ENCODE data around the gene TAGLN2. TPM values are rescaled to one million over a fixed set of nuclear protein-coding genes. Genes with fewer than 3 reads are reported as not detected.

Gene TAGLN2
- total and polyA plus RNA-seq, 10 of the 15 experiments (the other 5 are each of a cell fraction or from before 2014, with no cell fraction given), result 155 to 611 (median 363) TPM

DNA sequence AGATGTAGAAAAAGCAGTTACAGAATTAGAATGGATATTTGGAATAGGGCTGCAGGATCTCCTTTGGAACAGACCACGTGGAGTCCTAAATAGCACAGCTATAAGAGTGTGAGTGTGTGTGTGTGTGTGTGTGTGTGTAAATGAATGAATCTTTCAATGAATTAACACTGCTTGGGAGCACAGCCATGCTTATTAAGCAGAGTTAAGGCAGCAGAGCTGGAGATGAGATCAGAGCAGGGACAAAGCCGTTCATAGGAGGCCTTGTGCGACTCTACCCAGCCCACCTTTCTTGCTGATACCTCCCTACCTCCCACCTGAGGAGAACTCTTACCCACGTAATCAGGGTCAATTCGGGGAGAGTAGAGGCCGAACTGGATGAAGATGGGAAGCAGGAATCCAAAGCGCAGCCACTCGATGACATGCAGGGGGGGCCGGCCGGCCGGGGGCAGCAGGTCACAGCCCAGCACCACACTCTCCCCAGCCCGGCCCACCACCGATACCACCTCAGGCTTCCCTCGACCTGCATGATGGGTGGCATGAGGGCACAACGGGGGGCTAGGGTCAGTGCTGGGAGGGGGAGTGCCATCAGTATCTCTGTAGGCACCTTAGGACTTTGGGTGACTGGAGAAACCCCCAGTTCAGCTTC, 17.4 kb upstream of the TAGLN2 start:
- CTCF ChIA-PET, result interaction anchor here (0.8 kb wide), 1 partner anchor 64 kb away, joined by 3 read pairs; no protein-coding TSS in a partner anchor
- Histone ChIP-seq H2AFZ (ENCODE audit: control insufficient read depth, low read depth, low read length) (no peak overlapping the region), H3K9me3 (replicated peaks; ENCODE audit: control insufficient read depth, insufficient read depth, low read length) (no peaks in the 10 kb centered on the region), H3K79me2 (ENCODE audit: control insufficient read depth, insufficient read depth, low read length) (no peaks in the 10 kb centered on the region), H3K4me1 (ENCODE audit: control insufficient read depth, insufficient read depth, low read length) (peaks cover 7% of the 10 kb centered on the region), H3K27ac (ENCODE audit: control insufficient read depth, insufficient read depth) (no peak overlapping the region), H3K36me3 (ENCODE audit: control insufficient read depth in 2 of 2, insufficient read depth in 2 of 2, low read length in 1 of 2) (no peaks in the 10 kb centered on the region), H3K27me3 (replicated peaks in 1 of 2; ENCODE audit: control insufficient read depth in 2 of 2, insufficient read depth in 2 of 2, low read length in 1 of 2) (peaks cover 6 to 26% of the 10 kb centered on the region in 2 experiments), H3K4me2 (ENCODE audit: control insufficient read depth, insufficient read depth) (no peak overlapping the region), H3K4me3 (no peak overlapping the region), H4K20me1 (ENCODE audit: control insufficient read depth, insufficient read depth) (no peaks in the 10 kb centered on the region), H3K9ac (ENCODE audit: control insufficient read depth, insufficient read depth, low read length) (no peak overlapping the region)
- RAD21 ChIA-PET (ENCODE audit: unreplicated experiment), result no interaction called here
- no TSS peak for BruUV-seq (replicated peaks)
- in situ Hi-C loops (cut with MboI), result no loop called here
- ATAC-seq (no peak), FAIRE-seq (no peak), DNase-seq (ENCODE audit: low read depth, low spot score) (no peak)
- no peak for TF ChIP-seq DPF2 (IDR thresholded peaks at IDR 0.05)
- no peak for TF ChIP-seq RFX5 (IDR thresholded peaks at IDR 0.05; ENCODE audit: low read depth, low read length)
- TF ChIP-seq BHLHE40 (IDR thresholded peaks at IDR 0.05; ENCODE audit: borderline replicate concordance in 1 of 2, low read depth in 2 of 2, low read length in 1 of 2), result no peak
- no peak for TF ChIP-seq MEF2B (IDR thresholded peaks at IDR 0.05; ENCODE audit: partially characterized antibody, poor library complexity, severe bottlenecking)
- TF ChIP-seq POLR2A (IDR thresholded peaks at IDR 0.05; ENCODE audit: low read depth, low read length), result no peak
- no peak for TF ChIP-seq PAX5 (IDR thresholded peaks at IDR 0.05; ENCODE audit: borderline replicate concordance, low read depth, low read length)
- no peak for TF ChIP-seq SREBF1 (IDR thresholded peaks at IDR 0.05; ENCODE audit: low read length)
- TF ChIP-seq CBX5 (IDR thresholded peaks at IDR 0.05; ENCODE audit: low read depth), result no peak
- no peak for TF ChIP-seq NR2C1 (IDR thresholded peaks at IDR 0.05)
- TF ChIP-seq ASH2L (IDR thresholded peaks at IDR 0.05; ENCODE audit: borderline replicate concordance, low read depth), result no peak
- no peak for TF ChIP-seq SPI1 (IDR thresholded peaks at IDR 0.05; ENCODE audit: borderline replicate concordance, insufficient read depth, low read depth, low read length)
- no peak for TF ChIP-seq CHD4 (IDR thresholded peaks at IDR 0.05)
- no peak for TF ChIP-seq TAF1 (IDR thresholded peaks at IDR 0.05; ENCODE audit: borderline replicate concordance, low read depth, low read length)
- TF ChIP-seq, protein P1, sequence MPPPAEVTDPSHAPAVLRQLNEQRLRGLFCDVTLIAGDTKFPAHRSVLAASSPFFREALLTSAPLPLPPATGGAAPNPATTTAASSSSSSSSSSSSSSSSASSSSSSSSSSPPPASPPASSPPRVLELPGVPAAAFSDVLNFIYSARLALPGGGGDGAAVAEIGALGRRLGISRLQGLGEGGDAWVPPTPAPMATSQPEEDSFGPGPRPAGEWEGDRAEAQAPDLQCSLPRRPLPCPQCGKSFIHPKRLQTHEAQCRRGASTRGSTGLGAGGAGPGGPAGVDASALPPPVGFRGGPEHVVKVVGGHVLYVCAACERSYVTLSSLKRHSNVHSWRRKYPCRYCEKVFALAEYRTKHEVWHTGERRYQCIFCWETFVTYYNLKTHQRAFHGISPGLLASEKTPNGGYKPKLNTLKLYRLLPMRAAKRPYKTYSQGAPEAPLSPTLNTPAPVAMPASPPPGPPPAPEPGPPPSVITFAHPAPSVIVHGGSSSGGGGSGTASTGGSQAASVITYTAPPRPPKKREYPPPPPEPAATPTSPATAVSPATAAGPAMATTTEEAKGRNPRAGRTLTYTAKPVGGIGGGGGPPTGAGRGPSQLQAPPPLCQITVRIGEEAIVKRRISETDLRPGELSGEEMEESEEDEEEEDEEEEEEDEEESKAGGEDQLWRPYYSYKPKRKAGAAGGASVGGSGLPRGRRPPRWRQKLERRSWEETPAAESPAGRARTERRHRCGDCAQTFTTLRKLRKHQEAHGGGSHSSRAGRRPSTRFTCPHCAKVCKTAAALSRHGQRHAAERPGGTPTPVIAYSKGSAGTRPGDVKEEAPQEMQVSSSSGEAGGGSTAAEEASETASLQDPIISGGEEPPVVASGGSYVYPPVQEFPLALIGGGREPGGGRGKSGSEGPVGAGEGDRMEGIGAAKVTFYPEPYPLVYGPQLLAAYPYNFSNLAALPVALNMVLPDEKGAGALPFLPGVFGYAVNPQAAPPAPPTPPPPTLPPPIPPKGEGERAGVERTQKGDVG (CRISPR knock-in tag; IDR thresholded peaks at IDR 0.05), result no peak
- intact Hi-C loops (cut with micrococcal nuclease; ENCODE audit: unreplicated experiment), result no loop called here
- POLR2A ChIA-PET, result no interaction called here
- 36% methylated on average over 15 of the region's 15 CpGs for WGBS (ENCODE audit: insufficient coverage, insufficient replicate concordance, low lambda C conversion rate, missing lambda C conversion rate)
- SMC1A ChIA-PET (ENCODE audit: uncharacterized antibody, unreplicated experiment), result no interaction called here

All from GM12878 (cell line).